C4-2B (cell line): Measurements from ENCODE around the gene CMTM3.

Source experiments
- CTCF ChIP-seq: fragments of 450-650 bp; conservative IDR thresholded peaks from 2 replicates; pipeline ENCODE4 v1.5.1; 2017; ENCODE audit warnings: mild to moderate bottlenecking
- ZFX ChIP-seq: fragments of 450-650 bp; IDR thresholded peaks from 2 replicates; pipeline ENCODE4 v1.6.1; 2017

DNA sequence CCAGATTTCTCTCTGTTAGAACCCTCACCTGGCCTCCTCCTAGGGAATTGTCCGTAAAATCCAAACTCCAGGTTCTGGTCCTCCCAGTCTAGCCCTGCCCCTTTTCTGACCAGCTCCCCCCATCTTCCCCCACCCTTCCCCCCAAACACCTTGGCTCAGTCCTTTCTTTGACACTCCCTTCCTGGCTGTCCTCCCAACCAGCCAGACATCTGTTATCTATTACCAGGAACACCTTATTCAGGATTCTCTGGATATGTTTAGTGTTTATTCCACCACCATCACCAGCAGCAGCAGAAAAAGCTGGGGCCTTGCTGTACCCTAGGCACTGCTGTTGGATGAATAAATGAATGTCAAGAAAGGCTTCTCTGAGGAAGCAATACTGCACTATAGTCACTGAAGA lies 4.0 kb upstream of the CMTM3 start:
- TF ChIP-seq CTCF (no peak), ZFX (no peak)
